ENCODE measurements around the gene SMC4. TPM values are rescaled to one million over a fixed set of nuclear protein-coding genes. Genes with fewer than 3 reads are reported as not detected.

SMC4 gene
- total and polyA plus RNA-seq, 11 donors = 14.0 to 27.3 (median 18.4) TPM

DNA sequence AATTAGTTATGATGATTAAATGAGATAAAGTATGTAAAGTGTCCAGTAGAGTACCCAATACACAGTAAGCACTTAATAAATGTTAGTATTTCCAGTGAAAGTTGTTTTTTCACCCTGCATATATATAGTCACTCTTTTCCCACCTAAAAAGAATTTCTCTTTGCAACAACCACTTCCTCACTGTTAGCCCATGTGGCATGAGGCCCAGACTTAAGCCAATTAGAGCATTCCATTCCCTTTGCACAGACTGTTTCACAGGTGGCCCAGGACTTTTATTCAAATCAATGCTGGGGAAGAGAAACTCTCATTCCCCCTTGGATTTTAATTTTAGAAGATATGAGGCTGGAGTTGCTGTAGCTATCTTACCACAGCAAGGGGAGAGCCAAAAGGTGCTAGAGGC is 4.2 kb upstream of the SMC4 start:
- TF ChIP-seq CTCF (IDR thresholded peaks at IDR 0.05) (no peak), POLR2A (IDR thresholded peaks at IDR 0.05) (no peak)
- H3K36me3 ChIP-seq = peaks cover 0 to 3% (median 0%) of the 10 kb centered on the region in 9 donors
- ATAC-seq (no peak), DNase-seq (no peak)
- no peaks in the 10 kb centered on the region for H3K27me3 ChIP-seq
- peaks cover 0 to 11% (median 7%) of the 10 kb centered on the region in 12 donors for H3K4me1 ChIP-seq
- intact Hi-C loops (cut with DNase I) = loop anchor here in 1 of 10 donors (5.0 kb wide), 1 partner anchor 172 kb away; the partner anchor contains the start of gene KPNA4
- no peaks in the 10 kb centered on the region for H3K9me3 ChIP-seq
- no peak overlapping the region for H3K4me3 ChIP-seq
- H3K27ac ChIP-seq = no peak overlapping the region

DNA sequence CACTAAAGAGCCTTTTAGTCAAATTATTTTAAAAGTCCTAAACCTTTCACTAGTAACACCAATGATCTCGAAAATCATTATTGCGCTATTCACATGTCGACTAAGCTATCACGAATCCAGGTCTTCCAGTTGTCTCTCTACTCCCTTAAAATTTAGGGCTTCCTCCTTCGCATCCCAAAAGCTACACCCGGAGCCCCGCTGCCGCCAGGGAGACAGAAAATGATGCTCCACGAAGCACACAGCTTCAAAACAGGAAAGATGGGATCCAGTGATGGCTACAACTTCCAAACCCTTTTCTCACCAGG is 678 bp upstream of the SMC4 start:
- DNase-seq (no peak), ATAC-seq (peak in 2 of 4 donors; percentile 4 to 11)
- WGBS, 4 donors = 0 to 1% (median 0%) methylated on average over 9 of the region's 9 CpGs
- TF ChIP-seq CTCF (IDR thresholded peaks at IDR 0.05) = no peak
- no peak for TF ChIP-seq POLR2A (IDR thresholded peaks at IDR 0.05)
- Histone ChIP-seq H3K4me1 (peaks cover 0 to 28% (median 18%) of the 10 kb centered on the region in 12 donors), H3K9me3 (no peaks in the 10 kb centered on the region), H3K4me3 (peak overlapping the region; percentile 47 to 90 (median 74)), H3K27ac (peak overlapping the region; percentile 72 to 93 (median 86)), H3K27me3 (no peaks in the 10 kb centered on the region), H3K36me3 (no peaks in the 10 kb centered on the region)
- intact Hi-C loops (cut with DNase I) = loop anchor here in 2 of 10 donors (1.0 to 5.0 kb wide), 2 partner anchors 167 to 169 kb away; partner anchors contain the start of gene KPNA4 (in 2 of the 2)

DNA sequence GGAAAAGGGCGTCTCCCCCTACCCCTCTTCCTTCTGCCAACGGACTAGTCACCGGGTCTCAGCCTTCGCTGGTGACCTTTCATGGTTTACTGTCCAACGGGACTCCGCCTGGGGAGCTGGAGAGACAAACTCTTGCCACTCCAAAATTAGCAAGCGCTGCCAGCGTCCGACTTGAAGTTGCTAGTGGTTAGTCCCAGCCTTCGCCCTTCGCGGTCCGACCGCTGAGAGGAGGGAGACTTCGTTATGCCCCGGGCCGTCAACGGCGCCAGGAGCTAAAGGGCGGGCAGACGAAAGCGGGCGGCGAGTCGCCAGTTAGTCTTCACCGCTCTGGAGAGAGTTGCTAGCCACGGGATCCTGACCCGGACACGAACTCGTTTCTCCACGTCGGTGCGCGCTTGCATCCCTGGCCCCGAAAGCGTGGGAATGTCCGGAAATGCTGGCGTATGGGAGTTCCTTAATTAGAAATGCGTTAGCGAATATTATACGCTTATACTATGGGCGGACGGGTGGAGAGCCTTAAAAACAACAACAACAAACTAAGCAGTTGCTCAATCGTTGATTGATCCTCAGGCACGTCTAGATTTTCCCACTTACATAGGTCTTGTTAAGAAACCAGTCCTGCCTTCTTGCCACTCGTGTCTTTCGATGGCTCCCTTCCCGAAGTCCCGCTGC is 716 bp downstream of the SMC4 start:
- H3K9me3 ChIP-seq = no peaks in the 10 kb centered on the region
- no peak for TF ChIP-seq CTCF (IDR thresholded peaks at IDR 0.05)
- no peak for TF ChIP-seq POLR2A (IDR thresholded peaks at IDR 0.05)
- ATAC-seq = peak in 3 of 4 donors; percentile 16 to 36 (median 30)
- no peaks in the 10 kb centered on the region for H3K27me3 ChIP-seq
- intact Hi-C loops (cut with DNase I) = no loop called here
- peak overlapping the region; percentile 72 to 93 (median 86) for H3K27ac ChIP-seq
- H3K36me3 ChIP-seq = peaks cover 0 to 7% (median 0%) of the 10 kb centered on the region in 9 donors
- DNase-seq = peak; percentile 45 to 74 (median 51)
- H3K4me1 ChIP-seq = peaks cover 0 to 40% (median 17%) of the 10 kb centered on the region in 12 donors
- WGBS, 4 donors = 0 to 1% (median 0%) methylated on average over 45 to 49 of the region's 49 CpGs
- peak overlapping the region; percentile 47 to 90 (median 74) for H3K4me3 ChIP-seq

- DNase-seq (peak; percentile 23 to 73 (median 31)), ATAC-seq (peak in 2 of 4 donors; percentile 13 to 25)
- Histone ChIP-seq H3K4me1 (peaks cover 0 to 40% (median 17%) of the 10 kb centered on the region in 12 donors), H3K27ac (peak overlapping the region; percentile 15 to 93 (median 86)), H3K36me3 (peaks cover 0 to 10% (median 0%) of the 10 kb centered on the region in 9 donors), H3K4me3 (peak overlapping the region; percentile 47 to 90 (median 74)), H3K9me3 (no peaks in the 10 kb centered on the region), H3K27me3 (no peaks in the 10 kb centered on the region)
- WGBS, 4 donors = 0 to 1% (median 0%) methylated on average over 32 to 51 of the region's 51 CpGs
- intact Hi-C loops (cut with DNase I) = no loop called here
- TF ChIP-seq POLR2A (IDR thresholded peaks at IDR 0.05) (no peak), CTCF (IDR thresholded peaks at IDR 0.05) (no peak)
These were observed 1.3 kb downstream of the SMC4 start for GRCh38 chr3:160400702-160401150.

Measured in heart left ventricle (tissue), 16 donors.